Endothelial cell of umbilical vein (primary cell): Measurements from ENCODE around the gene SLC1A6.

Source experiments
- CTCF ChIP-seq, 2 donors: IDR thresholded peaks; 1 replicate in 1 of 2; 2 replicates in 1 of 2; pipeline ENCODE4 v1.5.1; 2011; ENCODE audit warnings: low read length in 2 of 2, mild to moderate bottlenecking in 2 of 2, moderate library complexity in 2 of 2, control low read depth in 1 of 2, inconsistent platforms in 1 of 2, low read depth in 1 of 2; ENCODE audit not compliant: insufficient read depth in 1 of 2; ENCODE audit errors: extremely low read depth in 1 of 2
- EZH2 ChIP-seq: IDR thresholded peaks from 2 replicates; pipeline ENCODE4 v1.6.1; 2012; ENCODE audit warnings: borderline replicate concordance, low read depth, mild to moderate bottlenecking, moderate library complexity, low read length, inconsistent platforms; ENCODE audit not compliant: severe bottlenecking
- GATA2 ChIP-seq: IDR thresholded peaks from 2 replicates; pipeline ENCODE4 v1.7.0; 2011; ENCODE audit warnings: low read depth, mild to moderate bottlenecking, moderate library complexity, mixed read lengths, low read length; ENCODE audit not compliant: insufficient read length, insufficient read depth
- JUN ChIP-seq: IDR thresholded peaks from 2 replicates; pipeline ENCODE4 v1.6.1; 2011; ENCODE audit warnings: borderline replicate concordance, low read depth; ENCODE audit not compliant: insufficient read length, insufficient read depth
- MAX ChIP-seq: IDR thresholded peaks from 2 replicates; pipeline ENCODE4 v1.6.1; 2011; ENCODE audit not compliant: insufficient read depth, insufficient read length
- MYC ChIP-seq: IDR thresholded peaks from one replicate; pipeline ENCODE4 v1.6.1; 2011; ENCODE audit warnings: mild to moderate bottlenecking, low read depth, low read length
- POLR2A ChIP-seq: IDR thresholded peaks from 2 replicates; pipeline ENCODE4 v1.6.1; 2012; ENCODE audit warnings: low read depth, mild to moderate bottlenecking, control low read depth, low read length
- POLR2AphosphoS5 ChIP-seq: IDR thresholded peaks from 2 replicates; pipeline ENCODE4 v1.6.1; 2012; ENCODE audit warnings: low read depth, mild to moderate bottlenecking, control low read depth, low read length, moderate library complexity; ENCODE audit not compliant: insufficient read depth

GRCh38 chr19:14933506-14933905 is 46.2 kb downstream of the SLC1A6 start:
- no peak for TF ChIP-seq CTCF (IDR thresholded peaks at IDR 0.05; ENCODE audit: extremely low read depth in 1 of 2, insufficient read depth in 1 of 2, low read depth in 1 of 2, low read length in 2 of 2)
- no peak for TF ChIP-seq MAX
- TF ChIP-seq POLR2A = no peak
- TF ChIP-seq EZH2 = no peak
- no peak for TF ChIP-seq JUN
- no peak for TF ChIP-seq GATA2
- TF ChIP-seq POLR2AphosphoS5 = no peak
- no peak for TF ChIP-seq MYC
